Keratinocyte (primary cell): ENCODE results near the gene TOLLIP. TPM values are rescaled to one million over a fixed set of nuclear protein-coding genes. Genes with fewer than 3 reads are reported as not detected.

ENCODE experiments used
- DNase-seq: peaks from one replicate; pipeline ENCODE4 v3.0.0-alpha.2; 2011; ENCODE audit warnings: low read depth, missing footprints, low spot score
- FAIRE-seq: peaks from 2 replicates; lab custom pipeline; 2011; peaks lifted over from hg19 to GRCh38; lab: Jason Lieb, UNC
- H2AFZ ChIP-seq: 2 replicates; pipeline ENCODE4 v1.6.0; 2012; ENCODE audit warnings: low read length, control low read depth, inconsistent platforms; ENCODE audit not compliant: control insufficient read depth
- H3K27ac ChIP-seq: 2 replicates; pipeline ENCODE4 v1.5.1; 2011; ENCODE audit warnings: low read length; ENCODE audit not compliant: control insufficient read depth, insufficient read depth
- H3K27me3 ChIP-seq: 3 replicates; pipeline ENCODE4 v1.6.0; 2011; ENCODE audit warnings: low read length; ENCODE audit not compliant: control insufficient read depth, insufficient read depth; ENCODE audit errors: extremely low read depth
- H3K36me3 ChIP-seq, 2 experiments: 2 replicates in 1 of 2; 3 replicates in 1 of 2; pipeline ENCODE4 v1.5.1; 2011; ENCODE audit warnings: low read length in 2 of 2, mild to moderate bottlenecking in 1 of 2; ENCODE audit not compliant: control insufficient read depth in 2 of 2, insufficient read depth in 2 of 2; ENCODE audit errors: extremely low read depth in 1 of 2
- H3K4me1 ChIP-seq: 3 replicates; pipeline ENCODE4 v1.5.1; 2011; ENCODE audit warnings: low read length; ENCODE audit not compliant: control insufficient read depth, insufficient read depth; ENCODE audit errors: extremely low read depth
- H3K4me2 ChIP-seq: 3 replicates; pipeline ENCODE4 v1.6.0; 2011; ENCODE audit warnings: low read depth, low read length; ENCODE audit not compliant: control insufficient read depth, insufficient read depth; ENCODE audit errors: extremely low read depth
- H3K4me3 ChIP-seq, 3 experiments: fragments of 200-600 bp in 1 of 3; sonication (generic) in 1 of 3; 2 replicates in 2 of 3; 3 replicates in 1 of 3; pipeline ENCODE4 v1.5.1; 2011 to 2016; ENCODE audit warnings: low read length in 3 of 3, mild to moderate bottlenecking in 3 of 3, control low read depth in 2 of 3, inconsistent platforms in 1 of 3, low read depth in 1 of 3, mixed read lengths in 1 of 3, mixed run types in 1 of 3, moderate library complexity in 1 of 3; ENCODE audit not compliant: control insufficient read depth in 2 of 3, insufficient read depth in 2 of 3; ENCODE audit errors: extremely low read depth in 1 of 3
- H3K79me2 ChIP-seq: 2 replicates; pipeline ENCODE4 v1.6.0; 2012; ENCODE audit warnings: low read length; ENCODE audit not compliant: control insufficient read depth, insufficient read depth
- H3K9ac ChIP-seq: 3 replicates; pipeline ENCODE4 v1.6.0; 2011; ENCODE audit warnings: low read length; ENCODE audit not compliant: control insufficient read depth, insufficient read depth; ENCODE audit errors: extremely low read depth
- H3K9me1 ChIP-seq: 3 replicates; pipeline ENCODE4 v1.6.0; 2011; ENCODE audit warnings: low read length; ENCODE audit not compliant: control insufficient read depth, insufficient read depth; ENCODE audit errors: extremely low read depth
- H3K9me3 ChIP-seq: 2 replicates; pipeline ENCODE4 v1.5.1; 2012; ENCODE audit warnings: low read depth, low read length; ENCODE audit not compliant: control insufficient read depth
- H4K20me1 ChIP-seq: 3 replicates; pipeline ENCODE4 v1.6.0; 2011; ENCODE audit warnings: low read length; ENCODE audit not compliant: control insufficient read depth, insufficient read depth; ENCODE audit errors: extremely low read depth
- EZH2 ChIP-seq: IDR thresholded peaks from one replicate; pipeline ENCODE4 v1.6.1; 2012; ENCODE audit warnings: inconsistent platforms, mild to moderate bottlenecking, low read length, moderate library complexity
- dilution Hi-C: fragments of 300-500 bp; cut with MboI; formaldehyde crosslinking; loops from one replicate; pipeline ENCODE4 v1.7.0; 2020; ENCODE audit warnings: low sequenced_read_pairs; ENCODE audit not compliant: extremely low pct_ligation_motif_present
- polyA plus RNA-seq, 5 experiments: library from polyadenylated mRNA; depleted of rRNA in 3 of 5; stranded (reverse) in 3 of 5; stranded (forward) in 1 of 5; unstranded in 1 of 5; fragments of >200 nt; gene quantifications; 1 replicate in 1 of 5; 2 replicates in 3 of 5; 3 replicates in 1 of 5; pipeline versions ENCODE4 v1.2.1 to v1.2.3, GENCODE V29; 2011 to 2012; ENCODE audit warnings: missing spikeins in 2 of 5, low read depth in 1 of 5, low replicate concordance in 1 of 5
- TF ChIP-seq, protein P1 (sequence below), 3 experiments: IDR thresholded peaks in 1 of 3; conservative IDR thresholded peaks in 1 of 3; optimal IDR thresholded peaks in 1 of 3; 2 replicates in 2 of 3; 3 replicates in 1 of 3; pipeline versions ENCODE3 to v1.5.1; 2011; ENCODE audit warnings: low read length in 3 of 3, mild to moderate bottlenecking in 3 of 3, moderate library complexity in 2 of 3, control low read depth in 1 of 3, inconsistent platforms in 1 of 3; ENCODE audit not compliant: insufficient read depth in 2 of 3; ENCODE audit errors: extremely low read depth in 1 of 3

TOLLIP gene
- polyA plus RNA-seq, 1 donor (not counting 4 experiments of a cell fraction or from before 2014, with no cell fraction given) = 40.2 TPM

DNA sequence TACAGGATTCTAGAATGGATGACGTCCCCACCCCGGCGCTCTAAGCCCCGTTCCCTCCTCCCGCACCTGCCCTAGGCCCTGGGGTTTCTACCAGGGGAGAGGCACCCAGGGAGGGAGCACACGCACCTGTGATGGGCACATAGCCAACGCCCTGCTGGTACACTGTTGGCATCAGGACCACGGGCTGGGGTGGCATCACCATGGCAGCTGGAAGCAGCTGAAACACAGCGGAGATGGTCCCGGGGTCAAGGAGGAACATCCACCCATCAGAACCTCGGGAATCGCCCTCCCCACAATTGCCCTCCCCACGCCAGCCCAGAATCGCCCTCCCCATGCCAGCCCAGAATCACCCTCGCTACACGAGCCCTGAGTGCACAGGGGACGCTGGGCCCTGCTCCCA lies 23.6 kb downstream of the TOLLIP start:
- Histone ChIP-seq H3K36me3 (peaks cover 28 to 60% of the 10 kb centered on the region in 2 experiments), H3K4me3 (no peak overlapping the region), H3K4me1 (peaks cover 6% of the 10 kb centered on the region), H3K27me3 (no peaks in the 10 kb centered on the region), H3K79me2 (peaks cover 21% of the 10 kb centered on the region), H2AFZ (no peak overlapping the region), H3K27ac (no peak overlapping the region), H4K20me1 (peaks cover 5% of the 10 kb centered on the region), H3K4me2 (no peak overlapping the region), H3K9me3 (no peaks in the 10 kb centered on the region), H3K9ac (no peak overlapping the region), H3K9me1 (no peaks in the 10 kb centered on the region)
- TF ChIP-seq, protein P1, sequence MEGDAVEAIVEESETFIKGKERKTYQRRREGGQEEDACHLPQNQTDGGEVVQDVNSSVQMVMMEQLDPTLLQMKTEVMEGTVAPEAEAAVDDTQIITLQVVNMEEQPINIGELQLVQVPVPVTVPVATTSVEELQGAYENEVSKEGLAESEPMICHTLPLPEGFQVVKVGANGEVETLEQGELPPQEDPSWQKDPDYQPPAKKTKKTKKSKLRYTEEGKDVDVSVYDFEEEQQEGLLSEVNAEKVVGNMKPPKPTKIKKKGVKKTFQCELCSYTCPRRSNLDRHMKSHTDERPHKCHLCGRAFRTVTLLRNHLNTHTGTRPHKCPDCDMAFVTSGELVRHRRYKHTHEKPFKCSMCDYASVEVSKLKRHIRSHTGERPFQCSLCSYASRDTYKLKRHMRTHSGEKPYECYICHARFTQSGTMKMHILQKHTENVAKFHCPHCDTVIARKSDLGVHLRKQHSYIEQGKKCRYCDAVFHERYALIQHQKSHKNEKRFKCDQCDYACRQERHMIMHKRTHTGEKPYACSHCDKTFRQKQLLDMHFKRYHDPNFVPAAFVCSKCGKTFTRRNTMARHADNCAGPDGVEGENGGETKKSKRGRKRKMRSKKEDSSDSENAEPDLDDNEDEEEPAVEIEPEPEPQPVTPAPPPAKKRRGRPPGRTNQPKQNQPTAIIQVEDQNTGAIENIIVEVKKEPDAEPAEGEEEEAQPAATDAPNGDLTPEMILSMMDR (optimal IDR thresholded peaks at IDR 0.05 in 1 of 3, IDR thresholded peaks at IDR 0.05 in 1 of 3, conservative IDR thresholded peaks at IDR 0.05 in 1 of 3; ENCODE audit: extremely low read depth in 1 of 3, insufficient read depth in 2 of 3, low read length in 3 of 3) = no peak
- TF ChIP-seq EZH2 = no peak
- DNase-seq (no peak), FAIRE-seq (no peak)
- dilution Hi-C loops = no loop called here

GRCh38 chr11:1285316-1285744 lies 24.1 kb downstream of the TOLLIP start:
- no peak for FAIRE-seq
- no peak overlapping the region for H3K9ac ChIP-seq
- H2AFZ ChIP-seq = no peak overlapping the region
- H3K4me3 ChIP-seq = no peak overlapping the region
- no peak overlapping the region for H3K27ac ChIP-seq
- no peak for TF ChIP-seq EZH2
- TF ChIP-seq, protein P1 (optimal IDR thresholded peaks at IDR 0.05 in 1 of 3, IDR thresholded peaks at IDR 0.05 in 1 of 3, conservative IDR thresholded peaks at IDR 0.05 in 1 of 3; ENCODE audit: extremely low read depth in 1 of 3, insufficient read depth in 2 of 3, low read length in 3 of 3) = no peak
- peaks cover 28 to 60% of the 10 kb centered on the region in 2 experiments for H3K36me3 ChIP-seq
- no peaks in the 10 kb centered on the region for H3K27me3 ChIP-seq
- H3K4me1 ChIP-seq = peaks cover 6% of the 10 kb centered on the region
- DNase-seq = no peak
- no peak overlapping the region for H3K4me2 ChIP-seq
- peaks cover 19% of the 10 kb centered on the region for H3K79me2 ChIP-seq
- no peaks in the 10 kb centered on the region for H3K9me1 ChIP-seq
- no peaks in the 10 kb centered on the region for H3K9me3 ChIP-seq
- H4K20me1 ChIP-seq = no peaks in the 10 kb centered on the region
- dilution Hi-C loops = no loop called here
